GM21515 (cell line): Measurements from ENCODE around the gene LTBR.

Source experiments
- ATAC-seq: cut with Tn5 transposase; IDR thresholded peaks from one replicate; pipeline ENCODE4 v1.9.1; 2021; ENCODE audit not compliant: unreplicated experiment

LTBR gene

DNA sequence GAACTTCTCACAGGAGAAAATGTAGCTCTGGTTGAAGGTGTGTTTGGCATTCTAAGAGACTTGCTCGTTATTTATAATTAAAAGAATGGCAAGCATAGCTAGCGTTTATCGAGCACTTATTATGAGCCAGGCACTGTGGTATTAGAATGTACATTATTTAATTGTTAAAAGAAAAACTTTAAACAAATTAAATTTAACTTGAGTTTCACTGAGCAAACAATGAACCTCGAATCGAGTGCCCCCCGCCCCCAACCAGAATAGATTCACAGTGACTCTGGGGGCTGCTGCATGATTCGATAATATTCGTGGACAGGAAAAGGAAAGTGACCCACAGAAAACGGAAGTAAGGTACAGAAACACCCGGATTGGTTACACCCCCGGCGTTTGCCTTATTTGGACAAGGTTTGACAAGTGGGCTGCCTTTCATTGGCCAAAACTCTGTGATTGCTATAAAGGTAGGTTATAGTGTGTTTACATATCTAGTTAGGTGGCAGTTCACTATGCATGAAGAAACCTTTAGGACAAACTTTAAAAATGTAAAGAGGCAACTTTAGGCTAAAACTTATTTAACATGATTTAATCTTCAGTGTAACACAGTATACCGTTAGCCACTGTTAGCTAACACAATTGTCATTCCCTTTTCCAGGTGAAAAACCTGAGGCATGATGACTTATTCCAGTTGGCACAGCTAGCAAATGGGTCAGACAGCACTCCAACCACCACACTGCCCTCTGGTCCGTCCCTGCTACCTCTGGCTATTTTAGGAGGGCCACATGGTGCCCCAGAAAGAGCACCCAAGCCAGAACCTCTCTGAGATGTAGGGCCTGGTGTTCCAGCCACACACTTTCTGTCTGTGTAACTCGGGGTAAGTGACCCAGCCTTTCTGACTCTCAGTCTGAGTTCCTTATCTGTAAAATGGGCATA is 15.7 kb upstream of the LTBR start:
- no peak for ATAC-seq

DNA sequence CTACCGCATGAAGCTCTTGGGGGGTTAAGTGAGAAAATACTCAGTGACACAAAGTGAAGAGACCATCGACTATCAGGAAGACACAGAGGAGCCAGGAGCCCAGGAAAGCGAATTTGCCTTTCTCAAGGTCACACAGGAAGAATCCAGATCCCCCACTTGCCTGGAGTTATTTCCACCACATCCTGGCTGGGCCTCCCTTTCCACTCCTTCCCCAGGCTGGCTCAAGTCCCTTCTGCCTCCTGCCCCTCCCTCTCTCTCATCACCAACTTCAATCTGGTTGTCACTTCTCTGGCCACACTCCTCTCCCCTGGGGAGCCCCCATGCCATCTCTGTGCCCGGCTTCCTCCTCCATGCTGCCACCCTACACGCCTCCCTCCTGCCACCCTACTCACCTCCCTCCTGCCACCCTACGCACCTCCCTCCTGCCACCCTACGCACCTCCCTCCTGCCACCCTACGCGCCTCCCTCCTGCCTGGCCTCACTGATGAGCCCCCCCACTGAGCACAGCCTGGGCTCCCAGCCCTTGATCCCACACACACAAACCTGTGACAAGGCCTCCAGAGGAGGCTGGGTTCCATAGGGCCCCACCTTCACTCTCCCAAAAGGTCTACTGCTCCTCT is 14.9 kb upstream of the LTBR start:
- ATAC-seq = no peak

DNA sequence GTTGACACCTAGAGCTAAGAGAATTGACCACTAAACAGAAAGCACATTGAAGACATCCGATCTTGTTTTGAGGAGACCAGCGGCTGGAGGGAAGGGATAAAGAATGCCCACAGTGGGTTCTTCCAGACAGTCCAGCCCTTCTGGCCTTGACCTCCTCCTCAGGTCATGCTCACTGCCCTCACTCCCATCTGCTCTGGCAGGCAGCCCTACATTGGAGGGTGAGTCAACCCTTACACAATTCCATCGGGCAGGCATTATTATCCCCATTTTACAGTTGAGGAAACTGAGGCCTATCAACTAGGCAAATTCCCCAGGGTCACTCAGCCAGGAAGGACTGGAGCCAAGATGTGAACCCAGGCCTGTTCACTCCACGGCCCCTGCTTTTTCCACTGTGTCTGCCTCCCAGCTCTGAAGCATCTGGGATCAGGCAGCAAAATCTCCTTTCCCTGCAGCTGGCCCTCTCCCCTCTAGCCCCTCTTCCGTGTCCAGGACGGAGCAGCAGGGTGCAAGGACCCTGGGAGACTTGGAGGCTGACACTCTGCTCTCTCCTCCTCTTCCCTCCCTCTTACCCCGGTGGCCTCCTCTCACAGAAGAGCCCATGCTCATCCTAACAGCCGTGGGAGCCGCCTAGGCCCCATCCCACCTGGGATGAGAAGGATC is 13.9 kb upstream of the LTBR start:
- ATAC-seq = no peak

DNA sequence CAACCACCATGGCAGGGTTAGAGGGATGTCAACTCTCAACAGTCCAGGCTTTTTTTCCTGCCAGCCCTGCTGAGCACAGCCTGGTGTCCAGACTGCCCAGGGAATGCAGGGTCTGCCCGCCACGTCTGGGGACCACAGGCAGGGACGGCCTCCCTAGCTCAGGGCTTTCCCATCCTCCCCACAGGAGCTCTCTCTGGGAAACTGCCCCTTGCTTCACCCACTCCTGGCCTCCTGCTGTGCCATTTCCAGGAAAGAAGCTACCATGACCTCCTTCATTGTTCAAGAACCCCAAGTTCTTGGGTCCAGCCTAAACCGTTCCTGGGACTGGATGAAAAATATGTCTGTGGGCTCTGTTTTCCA is 13.4 kb upstream of the LTBR start:
- ATAC-seq = no peak

GRCh38 chr12:6370994-6371754 is 12.8 kb upstream of the LTBR start:
- no peak for ATAC-seq

GRCh38 chr12:6372403-6373003 is 11.5 kb upstream of the LTBR start:
- no peak for ATAC-seq

GRCh38 chr12:6373022-6373787 is 10.8 kb upstream of the LTBR start:
- ATAC-seq = no peak

DNA sequence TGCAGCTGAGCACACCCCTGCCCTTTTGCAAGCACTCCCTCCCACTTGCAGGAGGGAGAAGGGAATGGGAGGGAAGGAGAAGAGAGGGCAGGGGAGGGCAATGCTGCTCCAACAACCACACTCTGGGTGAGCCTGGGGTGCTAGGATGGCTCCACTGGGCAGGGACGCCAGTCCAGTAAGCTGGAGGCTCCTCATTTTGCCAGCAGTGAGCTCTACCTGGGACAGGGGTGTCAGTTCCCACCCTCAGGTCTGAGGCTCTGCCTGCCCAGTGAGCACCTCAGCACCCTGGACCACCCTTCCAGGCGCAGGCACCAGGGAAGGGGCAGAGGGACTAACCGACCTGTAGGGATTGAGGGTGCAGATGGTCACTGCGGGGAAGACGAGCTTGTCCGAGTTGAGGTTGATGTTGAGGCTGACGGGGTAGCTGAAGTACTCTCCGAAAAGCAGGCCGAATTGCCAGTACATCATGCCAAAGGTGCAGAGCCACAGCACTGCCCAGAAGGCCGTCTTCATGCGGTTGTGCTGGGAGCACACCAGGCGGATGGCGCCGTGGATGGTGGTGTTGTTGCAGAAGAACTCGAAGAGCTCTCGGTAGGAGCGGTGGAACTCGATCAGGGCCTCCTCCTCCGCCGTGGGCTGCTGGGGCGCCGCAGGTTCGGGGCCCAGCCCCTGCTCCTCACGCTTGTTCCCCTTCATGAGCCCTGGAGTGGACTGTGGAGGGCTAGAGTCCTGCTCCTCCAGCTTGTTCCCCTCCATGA is 9.8 kb upstream of the LTBR start:
- ATAC-seq = no peak

- no peak for ATAC-seq
Measured at GRCh38 chr12:6374786-6375160, 9.2 kb upstream of the LTBR start.

GRCh38 chr12:6375269-6376078 is 8.5 kb upstream of the LTBR start, which contains the start of gene SCNN1A:
TSS of gene SCNN1A (minus strand) at chr12:6375563. CDS start at chr12:6374783, 780 bp downstream.
- ATAC-seq = no peak

GRCh38 chr12:6376079-6376869 is 7.7 kb upstream of the LTBR start:
- ATAC-seq = no peak

- no peak for ATAC-seq
Measured at GRCh38 chr12:6376870-6377666, 6.9 kb upstream of the LTBR start.

DNA sequence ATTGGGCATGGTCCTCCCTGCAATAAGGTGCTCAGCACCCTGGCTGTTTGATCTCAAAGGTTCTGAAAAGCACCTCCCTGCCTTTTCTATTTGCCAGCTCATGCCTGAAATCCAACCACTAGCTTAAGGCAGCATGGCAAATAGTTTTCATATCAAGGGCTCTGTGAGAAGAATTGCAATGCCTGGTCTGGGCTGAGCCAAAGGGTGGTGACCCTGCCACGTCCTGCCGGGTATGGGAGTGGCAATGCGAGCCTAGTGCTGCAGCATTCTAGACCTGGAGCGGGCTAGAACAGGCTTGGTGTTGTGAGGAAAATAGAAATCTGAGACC is 6.3 kb upstream of the LTBR start:
- no peak for ATAC-seq

DNA sequence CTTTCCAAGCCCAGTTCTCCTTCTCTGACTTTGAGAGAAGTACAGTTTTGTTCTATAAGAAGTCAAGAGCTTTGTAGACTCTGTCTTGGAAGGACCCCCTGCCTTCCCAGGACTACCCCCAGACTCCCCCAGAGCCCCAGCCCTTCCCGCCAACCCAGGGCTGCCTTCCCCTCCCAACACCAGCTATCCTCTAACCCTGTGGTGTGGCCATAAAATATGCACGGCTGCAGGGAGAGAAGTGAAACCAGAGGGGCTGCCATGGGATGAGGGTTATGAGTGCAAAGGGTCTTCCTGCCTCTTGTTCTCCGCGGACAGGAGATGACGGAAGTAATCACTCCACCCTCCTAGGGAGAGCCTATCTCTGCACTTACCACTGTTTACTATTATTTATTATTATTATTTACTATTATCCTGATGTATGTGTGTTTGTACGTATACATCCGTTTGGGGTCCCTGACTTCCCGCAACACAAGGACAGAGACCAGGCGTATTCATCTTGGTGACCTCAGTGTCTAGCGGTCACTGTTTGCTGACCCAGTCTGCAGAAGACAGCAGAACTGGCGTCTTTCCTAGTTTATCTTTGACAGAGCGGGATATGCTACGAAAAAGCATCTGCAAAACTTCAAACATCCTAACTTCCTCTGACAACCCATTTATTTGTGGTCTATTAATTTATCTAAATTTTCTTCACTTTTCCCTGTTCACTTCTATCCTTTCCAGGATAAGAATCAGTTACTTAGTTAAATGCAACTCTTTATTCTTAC is 5.1 kb upstream of the LTBR start:
- no peak for ATAC-seq

- ATAC-seq = no peak
Measured at GRCh38 chr12:6380141-6381121, 3.5 kb upstream of the LTBR start.
